Natural killer cell treated with Interleukin-12 subunit alpha and Interleukin-12 subunit beta and Interleukin-15 and Interleukin-18, amount 100 ng/mL, for 72 hours (primary cell): Measurements from ENCODE around the gene KCNB1. TPM values are rescaled to one million over a fixed set of nuclear protein-coding genes. Genes with fewer than 3 reads are reported as not detected.

Experiments
- ATAC-seq, 2 donors: fragments of 150-1000 bp; cut with Tn5 transposase in 1 of 2; sonication (Bioruptor Pico), chemical (Tn5 transposase) in 1 of 2; 2 replicates each; pipeline ENCODE4 v1.10.0; 2021
- DNase-seq: peaks from one replicate; pipeline ENCODE4 v3.0.0; 2022; ENCODE audit warnings: low spot score
- H3K27ac Mint-ChIP-seq, 2 donors: 1 replicate in 1 of 2; 2 replicates in 1 of 2; pipeline ENCODE4 v1.8.0; 2022; ENCODE audit warnings: mixed read lengths in 2 of 2, mild to moderate bottlenecking in 1 of 2, moderate library complexity in 1 of 2
- H3K27me3 Mint-ChIP-seq, 2 donors: 1 replicate in 1 of 2; 2 replicates in 1 of 2; pipeline ENCODE4 v1.8.0; 2022; ENCODE audit warnings: mixed read lengths in 2 of 2
- H3K36me3 Mint-ChIP-seq: one replicate; pipeline ENCODE4 v1.8.0; 2022; ENCODE audit warnings: mixed read lengths
- H3K4me1 Mint-ChIP-seq, 2 donors: 1 replicate in 1 of 2; 2 replicates in 1 of 2; pipeline ENCODE4 v1.8.0; 2022; ENCODE audit warnings: low read depth in 2 of 2, mixed read lengths in 2 of 2, mild to moderate bottlenecking in 1 of 2
- H3K4me3 Mint-ChIP-seq: one replicate; pipeline ENCODE4 v1.8.0; 2022; ENCODE audit warnings: mixed read lengths
- H3K9me3 Mint-ChIP-seq: 2 replicates; pipeline ENCODE4 v1.8.0; 2022; ENCODE audit warnings: mixed read lengths
- total RNA-seq, 2 donors: library from RNA; stranded (reverse); gene quantifications; one replicate each; pipeline ENCODE4 v1.2.3, GENCODE V29; 2022

KCNB1 gene
- total RNA-seq, 2 donors from 2014 or later = not detected

DNA sequence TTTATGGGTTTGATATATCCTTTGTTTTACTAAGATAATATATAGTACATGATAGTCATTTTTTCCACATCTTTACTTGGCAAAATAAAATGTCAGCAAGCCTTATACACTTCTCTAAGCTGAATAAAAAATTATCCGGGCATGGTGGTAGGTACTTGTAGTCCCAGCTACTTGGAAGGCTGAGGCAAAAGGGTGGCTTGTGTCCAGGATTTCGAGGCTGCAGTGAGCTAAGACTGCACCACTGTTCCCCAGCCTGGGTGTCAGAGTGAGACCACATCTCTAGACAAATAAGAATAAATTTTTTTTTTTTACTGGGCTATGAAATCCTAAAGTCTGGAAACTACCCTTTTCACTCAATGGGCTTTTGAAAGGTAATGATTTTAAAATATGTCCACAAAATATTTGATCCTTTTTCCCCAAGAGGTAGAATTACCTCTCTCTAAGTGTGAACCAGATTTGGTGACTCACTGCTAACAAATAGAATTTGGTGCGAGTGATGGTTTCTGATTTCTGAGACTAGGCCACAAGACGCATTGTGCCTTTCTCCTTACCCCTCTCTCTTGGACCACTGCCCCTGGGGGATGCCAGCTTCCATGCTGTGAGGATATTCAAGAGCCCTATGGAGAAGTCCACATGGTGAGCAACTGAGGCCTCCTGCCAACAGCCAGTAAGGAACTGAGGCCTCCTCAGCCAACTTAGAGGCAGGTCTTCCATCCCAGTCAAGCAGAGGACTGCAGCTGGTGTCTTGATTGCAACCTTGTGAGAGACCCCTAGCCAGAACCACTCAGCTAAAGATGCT, 120.4 kb downstream of the KCNB1 start:
- Mint-ChIP-seq H3K9me3 (no peaks in the 10 kb centered on the region), H3K27ac (no peak overlapping the region), H3K27me3 (peaks cover 15 to 29% of the 10 kb centered on the region in 2 donors), H3K4me3 (no peak overlapping the region), H3K36me3 (no peaks in the 10 kb centered on the region), H3K4me1 (no peaks in the 10 kb centered on the region)
- DNase-seq (no peak), ATAC-seq (peak in 1 of 2 donors; percentile 28)

DNA sequence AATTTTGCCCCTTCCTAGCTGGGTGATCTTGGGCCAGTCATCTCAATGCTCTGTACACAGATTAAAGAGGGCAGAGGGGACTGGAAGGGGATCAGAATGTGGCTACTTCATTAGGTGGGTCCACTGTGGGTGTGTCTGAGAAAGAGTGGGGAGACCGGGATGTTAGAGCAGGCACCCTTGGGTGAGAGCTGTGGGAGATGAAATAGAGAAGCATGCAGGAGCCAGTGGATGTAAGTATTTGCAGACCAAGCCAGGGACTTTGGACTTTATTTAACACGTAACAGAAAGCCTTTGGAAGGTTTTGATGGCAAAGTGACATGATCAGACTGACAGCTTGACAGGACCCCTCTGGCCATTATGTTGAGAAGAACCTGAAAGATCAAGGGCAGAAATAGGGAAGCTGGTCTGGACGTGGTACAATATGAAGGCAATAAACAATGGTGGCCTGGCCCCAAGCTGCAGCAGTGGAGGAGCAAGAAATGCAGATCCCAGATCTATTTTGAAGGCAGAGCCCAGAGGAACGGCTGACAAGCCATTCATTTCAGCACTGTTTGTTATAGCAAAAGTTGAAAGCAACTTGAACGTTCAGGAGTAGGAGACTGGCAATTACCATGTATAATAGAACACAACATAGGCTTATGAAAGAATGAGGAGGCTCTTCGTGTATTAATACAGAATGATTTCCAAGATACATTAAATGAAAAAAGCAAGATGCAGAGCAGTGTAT, 122.1 kb downstream of the KCNB1 start:
- H3K27me3 Mint-ChIP-seq = peaks cover 14 to 35% of the 10 kb centered on the region in 2 donors
- H3K9me3 Mint-ChIP-seq = no peaks in the 10 kb centered on the region
- H3K36me3 Mint-ChIP-seq = no peaks in the 10 kb centered on the region
- H3K27ac Mint-ChIP-seq = no peak overlapping the region
- ATAC-seq (no peak), DNase-seq (peak; percentile 1)
- H3K4me3 Mint-ChIP-seq = no peak overlapping the region
- H3K4me1 Mint-ChIP-seq = no peaks in the 10 kb centered on the region

DNA sequence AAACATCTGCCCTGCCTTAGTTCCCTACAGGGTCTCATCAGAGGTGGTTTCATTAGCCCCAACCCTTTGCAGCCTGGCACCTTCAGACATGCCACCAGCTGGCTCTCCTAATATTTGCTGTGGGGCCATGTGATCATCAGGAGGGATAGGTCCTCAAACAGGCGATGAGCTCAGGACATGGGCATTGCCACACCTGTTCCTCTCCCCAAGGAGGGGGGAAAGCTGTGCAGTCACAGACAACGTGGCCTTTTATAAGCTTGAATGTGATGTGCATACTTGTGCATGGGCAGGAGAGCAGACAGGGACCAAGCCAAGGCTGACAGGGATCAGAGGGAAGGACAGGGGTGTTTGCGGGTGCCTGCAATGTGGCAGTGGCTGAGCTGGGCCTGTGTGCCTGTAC, 125.8 kb downstream of the KCNB1 start:
- ATAC-seq (no peak), DNase-seq (no peak)
- H3K27me3 Mint-ChIP-seq = peaks cover 16 to 29% of the 10 kb centered on the region in 2 donors
- H3K27ac Mint-ChIP-seq = no peak overlapping the region
- no peak overlapping the region for H3K4me3 Mint-ChIP-seq
- no peaks in the 10 kb centered on the region for H3K36me3 Mint-ChIP-seq
- no peaks in the 10 kb centered on the region for H3K4me1 Mint-ChIP-seq
- no peaks in the 10 kb centered on the region for H3K9me3 Mint-ChIP-seq

DNA sequence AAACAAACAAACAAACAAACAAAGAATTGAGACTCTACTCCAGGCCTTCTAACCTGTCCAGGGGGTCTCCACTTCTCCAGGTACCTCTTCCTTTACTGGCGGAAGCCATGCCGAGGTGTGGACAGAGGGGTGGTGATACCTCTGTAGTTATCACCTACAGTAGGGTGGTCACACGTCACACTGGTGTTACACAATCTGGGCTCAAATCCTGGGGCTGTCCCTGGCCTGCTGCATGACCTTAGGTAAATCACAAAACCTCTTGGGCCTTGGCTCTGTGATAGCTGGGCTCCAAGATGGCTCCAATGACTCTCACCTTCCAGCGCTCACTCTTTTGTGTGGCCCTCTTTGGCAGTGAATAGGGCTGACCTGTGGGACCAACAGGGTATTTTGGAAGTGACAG, 127.8 kb downstream of the KCNB1 start:
- Mint-ChIP-seq H3K4me1 (no peaks in the 10 kb centered on the region), H3K36me3 (no peaks in the 10 kb centered on the region)
- no peak for ATAC-seq

DNA sequence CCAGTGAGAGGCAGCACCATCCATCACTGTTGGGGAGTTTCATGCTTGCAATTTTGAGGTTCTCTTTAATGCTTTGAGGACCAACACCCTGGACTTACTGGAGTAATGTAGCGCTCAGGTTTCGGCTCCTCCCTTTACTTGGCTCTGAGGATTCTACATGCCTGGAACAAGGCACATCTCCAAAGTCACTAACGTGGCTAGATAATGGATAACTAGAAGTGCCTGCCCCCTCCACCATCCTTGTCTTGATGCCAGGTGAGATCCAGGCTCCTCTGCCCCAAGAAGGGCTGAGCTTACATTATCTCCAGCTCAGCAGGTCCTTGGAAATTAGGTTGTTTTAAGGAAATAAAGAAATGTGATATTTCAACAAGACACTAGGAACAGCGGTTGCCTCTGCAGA, 129.1 kb downstream of the KCNB1 start:
- no peaks in the 10 kb centered on the region for H3K36me3 Mint-ChIP-seq
- DNase-seq = no peak
- H3K9me3 Mint-ChIP-seq = no peaks in the 10 kb centered on the region
- no peaks in the 10 kb centered on the region for H3K4me1 Mint-ChIP-seq
- no peak overlapping the region for H3K4me3 Mint-ChIP-seq
- H3K27me3 Mint-ChIP-seq = peaks cover 6 to 14% of the 10 kb centered on the region in 2 donors
- ATAC-seq = no peak
- H3K27ac Mint-ChIP-seq = no peak overlapping the region

More for the DNA sequence above, 127.8 kb downstream of the KCNB1 start:
- no peak overlapping the region for H3K4me3 Mint-ChIP-seq
- no peak for DNase-seq
- no peak overlapping the region for H3K27ac Mint-ChIP-seq
- H3K9me3 Mint-ChIP-seq = no peaks in the 10 kb centered on the region
- peaks cover 5 to 12% of the 10 kb centered on the region in 2 donors for H3K27me3 Mint-ChIP-seq

DNA sequence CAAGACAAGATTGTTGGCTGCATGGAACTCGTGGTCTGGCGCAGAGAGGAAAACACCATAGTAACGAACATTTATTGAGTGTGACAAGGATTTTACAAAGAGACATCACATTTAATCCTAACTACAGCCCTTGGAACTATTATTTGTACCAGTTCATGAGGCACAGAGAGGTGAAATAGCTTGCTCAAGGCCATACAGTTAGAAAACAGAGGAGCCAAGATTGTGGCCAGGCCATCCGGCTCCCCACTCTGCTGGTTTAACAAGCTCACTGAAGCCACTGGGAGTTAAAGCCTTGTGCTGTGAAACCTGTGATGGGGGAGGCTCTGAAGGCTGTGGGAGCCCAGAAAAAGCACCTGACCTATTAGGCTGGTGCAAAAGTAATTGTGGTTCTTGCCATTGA, 129.7 kb downstream of the KCNB1 start:
- no peak for ATAC-seq

DNA sequence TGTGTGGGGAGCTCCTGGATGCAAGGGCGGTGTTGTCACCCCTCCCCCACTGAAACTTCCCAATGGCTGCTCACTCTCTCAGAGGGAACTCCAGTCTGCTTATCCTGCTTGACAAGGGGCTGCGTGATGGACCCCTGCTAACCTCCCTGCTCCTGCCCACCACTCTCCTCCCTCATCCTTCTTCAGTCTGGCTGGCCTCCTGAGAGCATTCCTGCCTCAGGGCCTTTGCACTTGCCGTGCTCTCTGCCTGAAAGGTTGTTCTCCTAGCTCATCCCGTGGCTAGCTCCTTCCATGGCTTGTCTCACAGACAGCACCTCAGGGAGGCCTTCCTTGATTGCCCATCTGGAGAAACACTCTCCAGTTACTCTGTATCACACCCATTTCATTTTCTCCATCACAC, 130.7 kb downstream of the KCNB1 start:
- ATAC-seq = no peak
- Mint-ChIP-seq H3K4me3 (no peak overlapping the region), H3K9me3 (no peaks in the 10 kb centered on the region), H3K4me1 (no peaks in the 10 kb centered on the region), H3K27ac (no peak overlapping the region), H3K36me3 (no peaks in the 10 kb centered on the region), H3K27me3 (peaks cover 8 to 15% of the 10 kb centered on the region in 2 donors)
- no peak for DNase-seq

More for the DNA sequence above, 129.7 kb downstream of the KCNB1 start:
- H3K27me3 Mint-ChIP-seq = peaks cover 8 to 16% of the 10 kb centered on the region in 2 donors
- no peaks in the 10 kb centered on the region for H3K4me1 Mint-ChIP-seq
- H3K4me3 Mint-ChIP-seq = no peak overlapping the region
- no peak for DNase-seq
- H3K36me3 Mint-ChIP-seq = no peaks in the 10 kb centered on the region
- H3K27ac Mint-ChIP-seq = no peak overlapping the region
- H3K9me3 Mint-ChIP-seq = no peaks in the 10 kb centered on the region

DNA sequence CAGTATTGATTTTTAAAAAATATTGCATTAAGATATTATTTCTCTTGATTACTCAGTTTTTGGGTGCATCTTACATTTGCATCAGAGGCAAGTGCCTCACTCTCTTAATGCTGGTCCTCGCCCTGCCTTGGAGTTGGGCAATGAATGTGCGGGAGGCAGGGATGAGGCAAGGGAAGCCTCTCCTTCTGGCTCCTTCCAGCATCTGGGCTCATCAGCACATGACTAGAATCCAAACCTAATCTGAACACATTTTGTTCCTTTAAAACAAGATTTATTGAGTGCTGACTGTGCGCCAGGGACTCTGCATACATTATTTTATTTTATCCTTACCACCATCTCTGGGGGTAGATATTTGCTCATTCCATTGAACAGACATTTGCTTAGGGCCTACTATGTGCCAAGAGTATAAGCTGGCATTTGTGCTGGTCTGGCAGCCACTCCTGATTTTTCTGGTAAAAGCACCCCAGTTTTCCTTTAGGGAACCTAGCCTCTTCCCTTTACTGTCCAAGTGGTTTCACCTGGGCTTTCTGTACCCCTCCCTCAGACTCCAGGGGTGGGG, 132.7 kb downstream of the KCNB1 start:
- Mint-ChIP-seq H3K9me3 (no peaks in the 10 kb centered on the region), H3K4me3 (no peak overlapping the region), H3K36me3 (no peaks in the 10 kb centered on the region), H3K4me1 (no peaks in the 10 kb centered on the region), H3K27me3 (peaks cover 8 to 10% of the 10 kb centered on the region in 2 donors), H3K27ac (no peak overlapping the region)
- DNase-seq (no peak), ATAC-seq (no peak)

DNA sequence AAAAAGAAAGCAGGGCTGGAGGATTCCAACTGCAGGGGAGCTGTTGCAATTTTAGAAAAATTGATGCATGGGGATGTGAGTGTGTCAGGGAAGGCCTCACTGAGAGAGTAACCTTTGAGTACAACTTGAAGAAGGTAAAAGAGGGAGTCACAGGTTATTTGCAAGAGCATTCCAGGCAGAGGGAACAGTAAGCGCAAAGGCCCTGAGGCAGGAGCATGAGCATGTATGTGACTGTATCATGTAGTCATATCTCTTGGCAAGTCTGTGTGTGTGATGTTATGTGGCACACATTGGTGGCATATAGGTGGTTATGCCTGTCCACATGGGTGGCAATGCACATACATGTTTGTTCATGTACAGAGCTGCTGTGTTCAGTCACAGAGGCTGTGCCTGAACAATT, 133.4 kb downstream of the KCNB1 start:
- DNase-seq = no peak
- Mint-ChIP-seq H3K27ac (no peak overlapping the region), H3K4me3 (no peak overlapping the region), H3K9me3 (no peaks in the 10 kb centered on the region), H3K36me3 (no peaks in the 10 kb centered on the region), H3K27me3 (peaks cover 8 to 10% of the 10 kb centered on the region in 2 donors), H3K4me1 (no peaks in the 10 kb centered on the region)
- no peak for ATAC-seq

DNA sequence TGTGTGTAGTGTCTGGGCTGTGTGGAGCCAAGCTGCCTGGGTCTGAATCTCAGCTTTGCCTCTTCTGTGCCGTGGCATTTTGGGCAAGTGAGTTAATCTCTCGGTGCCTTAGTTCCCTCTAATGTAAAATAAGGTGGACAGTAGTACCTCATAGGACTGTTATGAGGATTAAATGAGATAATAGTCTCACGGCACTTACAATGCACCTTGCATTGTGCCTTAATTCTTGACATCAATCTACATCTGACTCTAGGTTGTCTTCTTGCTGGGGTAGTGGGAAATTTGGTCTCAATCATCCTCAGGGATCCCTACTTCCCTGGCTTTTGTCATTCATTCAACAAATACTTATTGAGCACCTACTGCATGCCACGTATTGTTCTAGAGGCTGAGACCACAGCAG, 133.9 kb downstream of the KCNB1 start:
- Mint-ChIP-seq H3K27ac (no peak overlapping the region), H3K9me3 (no peaks in the 10 kb centered on the region), H3K27me3 (peaks cover 8 to 10% of the 10 kb centered on the region in 2 donors), H3K4me1 (no peaks in the 10 kb centered on the region), H3K4me3 (no peak overlapping the region), H3K36me3 (no peaks in the 10 kb centered on the region)
- DNase-seq (no peak), ATAC-seq (no peak)

DNA sequence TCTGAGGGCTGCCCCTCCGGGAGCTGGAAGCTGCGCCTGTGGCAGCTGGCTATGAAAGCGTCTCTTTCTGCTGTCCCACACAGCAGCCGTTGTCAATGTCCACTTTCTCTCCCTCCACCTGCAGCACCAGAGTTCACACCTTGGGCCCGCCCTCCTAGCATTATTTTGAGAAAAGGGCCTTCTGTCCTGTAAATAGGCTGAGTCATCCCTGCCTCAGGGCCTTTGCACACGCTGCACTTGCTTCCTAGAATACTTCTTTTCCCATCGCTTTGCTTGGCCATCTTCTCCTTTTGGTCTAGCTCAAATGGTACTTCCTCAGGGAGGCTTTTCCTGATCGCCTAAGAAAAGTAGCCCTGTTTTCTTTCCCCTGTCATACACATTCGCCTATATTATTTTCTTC, 135.3 kb downstream of the KCNB1 start:
- no peak for ATAC-seq
- Mint-ChIP-seq H3K27ac (no peak overlapping the region), H3K4me3 (no peak overlapping the region)

DNA sequence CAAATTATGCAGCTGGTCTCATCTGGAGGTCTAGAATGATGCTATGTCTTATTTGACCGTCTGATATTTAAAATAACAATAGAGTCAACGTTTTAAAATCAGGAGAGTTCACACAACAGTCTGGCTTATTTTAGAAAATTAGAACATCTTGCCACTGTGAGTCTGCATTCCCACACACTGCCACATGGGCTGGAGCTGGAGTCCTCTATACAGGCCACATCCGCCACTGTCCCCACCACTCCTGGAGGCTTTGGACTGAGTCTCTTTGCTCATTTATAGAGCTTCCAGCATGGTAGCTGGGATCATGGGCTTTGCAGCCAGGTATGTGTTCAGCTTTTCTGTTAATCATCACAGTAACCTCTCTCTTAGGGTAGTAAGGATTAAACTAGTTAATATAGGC, 135.8 kb downstream of the KCNB1 start:
- ATAC-seq = no peak
- Mint-ChIP-seq H3K9me3 (no peaks in the 10 kb centered on the region), H3K36me3 (no peaks in the 10 kb centered on the region), H3K27me3 (peaks cover 3 to 10% of the 10 kb centered on the region in 2 donors), H3K4me1 (no peaks in the 10 kb centered on the region), H3K4me3 (no peak overlapping the region), H3K27ac (no peak overlapping the region)
- no peak for DNase-seq

More for the DNA sequence above, 135.3 kb downstream of the KCNB1 start:
- H3K4me1 Mint-ChIP-seq = no peaks in the 10 kb centered on the region
- DNase-seq = no peak
- H3K36me3 Mint-ChIP-seq = no peaks in the 10 kb centered on the region
- H3K27me3 Mint-ChIP-seq = peaks cover 7 to 10% of the 10 kb centered on the region in 2 donors
- no peaks in the 10 kb centered on the region for H3K9me3 Mint-ChIP-seq

DNA sequence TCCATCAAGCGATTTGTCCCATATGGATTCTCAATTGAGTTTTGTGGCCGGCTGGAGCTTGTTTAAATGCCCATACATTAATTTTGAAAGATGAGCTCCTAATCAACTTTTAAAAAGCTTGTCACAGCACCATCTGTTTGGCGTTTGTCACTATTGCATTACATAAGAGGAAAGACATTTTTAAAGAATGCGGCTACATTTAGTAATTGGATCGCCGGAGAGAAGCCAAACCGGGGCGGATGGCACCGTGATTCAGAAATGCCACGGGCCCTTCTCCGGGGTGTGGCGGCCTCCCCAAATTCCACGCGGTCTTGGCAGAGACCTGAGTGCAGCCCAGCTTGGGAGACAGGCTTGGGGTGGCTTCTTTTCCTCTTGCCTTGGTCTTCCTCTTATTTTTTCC, 136.9 kb downstream of the KCNB1 start:
- Mint-ChIP-seq H3K4me3 (no peak overlapping the region), H3K27ac (no peak overlapping the region), H3K36me3 (no peaks in the 10 kb centered on the region), H3K9me3 (no peaks in the 10 kb centered on the region), H3K27me3 (peaks cover 3 to 10% of the 10 kb centered on the region in 2 donors), H3K4me1 (no peaks in the 10 kb centered on the region)
- no peak for ATAC-seq
- DNase-seq = no peak

DNA sequence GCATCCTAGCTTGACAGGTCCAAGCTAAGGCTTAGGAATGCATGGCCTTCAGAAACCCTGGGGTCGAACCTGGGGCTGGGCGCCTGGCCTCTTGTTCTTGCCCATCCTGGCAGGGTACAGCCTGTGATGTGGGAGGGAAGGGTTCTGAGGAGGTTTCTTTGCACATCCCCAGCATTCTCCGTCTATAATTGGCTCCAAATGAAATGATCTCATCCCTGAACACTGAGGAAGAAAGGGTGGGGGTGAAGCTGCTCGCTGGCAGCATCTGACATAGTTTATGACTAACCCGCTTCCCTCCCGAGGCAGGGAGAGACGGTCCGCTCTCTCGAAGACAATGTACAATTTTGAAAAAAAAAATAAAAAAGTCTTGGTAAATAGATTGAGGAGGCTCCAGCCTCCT, 137.5 kb downstream of the KCNB1 start:
- no peak overlapping the region for H3K4me3 Mint-ChIP-seq
- H3K4me1 Mint-ChIP-seq = no peaks in the 10 kb centered on the region
- peaks cover 3 to 10% of the 10 kb centered on the region in 2 donors for H3K27me3 Mint-ChIP-seq
- no peaks in the 10 kb centered on the region for H3K36me3 Mint-ChIP-seq
- DNase-seq = no peak
- ATAC-seq = no peak
- no peaks in the 10 kb centered on the region for H3K9me3 Mint-ChIP-seq
- no peak overlapping the region for H3K27ac Mint-ChIP-seq
